Tibial nerve (tissue), 4 donors: ENCODE data around the gene SYT7. TPM values are rescaled to one million over a fixed set of nuclear protein-coding genes. Genes with fewer than 3 reads are reported as not detected.

ENCODE experiments used
- DNase-seq, 2 donors: peaks; one replicate each; pipeline ENCODE4 v3.0.0-alpha.2; 2019; ENCODE audit warnings: low spot score in 2 of 2
- H3K27ac ChIP-seq, 4 donors: fragments of 200-600 bp; sonication (generic) in 3 of 4; one replicate each; pipeline ENCODE4 v1.5.1; 2017 to 2019; ENCODE audit warnings: mild to moderate bottlenecking in 1 of 4
- H3K27me3 ChIP-seq, 2 donors: fragments of 200-600 bp; sonication (generic) in 1 of 2; one replicate each; pipeline versions ENCODE4 v1.5.1 to v1.6.0; 2017 to 2019
- H3K36me3 ChIP-seq, 3 donors: fragments of 200-600 bp; sonication (generic); one replicate each; pipeline ENCODE4 v1.5.1; 2018 to 2019
- H3K4me1 ChIP-seq, 4 donors: fragments of 200-600 bp; sonication (generic) in 3 of 4; one replicate each; pipeline ENCODE4 v1.5.1; 2017 to 2019
- H3K4me3 ChIP-seq, 4 donors: fragments of 200-600 bp; sonication (generic) in 3 of 4; one replicate each; pipeline ENCODE4 v1.5.1; 2017 to 2019; ENCODE audit warnings: mild to moderate bottlenecking in 1 of 4, moderate library complexity in 1 of 4
- H3K9me3 ChIP-seq, 4 donors: fragments of 200-600 bp; sonication (generic) in 3 of 4; one replicate each; pipeline ENCODE4 v1.5.1; 2017 to 2019
- EP300 ChIP-seq, 2 donors: sonication (generic); formaldehyde crosslinking; IDR thresholded peaks; one replicate each; pipeline ENCODE4 v1.6.1; 2017; ENCODE audit warnings: antibody characterized with exemption in 2 of 2, mild to moderate bottlenecking in 1 of 2
- POLR2A ChIP-seq, 2 donors: fragments of 450-650 bp; IDR thresholded peaks; one replicate each; pipeline ENCODE4 v1.6.1; 2017; ENCODE audit warnings: antibody characterized with exemption in 2 of 2, mild to moderate bottlenecking in 2 of 2, moderate library complexity in 2 of 2
- WGBS, 2 donors: methylation state at CpG; one replicate each; pipeline ENCODE4 v1.1.5; 2018; 5-methylcytosine and 5-hydroxymethylcytosine counted together
- total RNA-seq, 4 donors: library from RNA; depleted of rRNA; stranded (reverse); fragments of >200 nt; gene quantifications; one replicate each; pipeline ENCODE4 v1.1.0, GENCODE V29; 2016
- TF ChIP-seq, protein P1 (sequence below), 5 experiments: fragments of 200-600 bp in 3 of 5; fragments of 450-650 bp in 2 of 5; sonication (generic) in 3 of 5; IDR thresholded peaks; one replicate each; pipeline ENCODE4 v1.5.1; 2016 to 2019; ENCODE audit warnings: antibody characterized with exemption in 5 of 5, mild to moderate bottlenecking in 3 of 5, moderate library complexity in 2 of 5

Gene SYT7
- total RNA-seq, 4 donors from 2014 or later = 1.2 to 2.5 (median 1.8) TPM

- H3K9me3 ChIP-seq = no peaks in the 10 kb centered on the region
- 70 to 77% methylated on average over 13 to 16 of the region's 16 CpGs for WGBS, 2 donors
- H3K27me3 ChIP-seq = peaks cover 0 to 46% of the 10 kb centered on the region in 2 donors
- H3K36me3 ChIP-seq = no peaks in the 10 kb centered on the region
- H3K4me1 ChIP-seq = peaks cover 0 to 12% (median 0%) of the 10 kb centered on the region in 4 donors
- no peak overlapping the region for H3K27ac ChIP-seq
- H3K4me3 ChIP-seq = no peak overlapping the region
- no peak for TF ChIP-seq EP300 (IDR thresholded peaks at IDR 0.05)
- TF ChIP-seq POLR2A (IDR thresholded peaks at IDR 0.05) = no peak
- TF ChIP-seq, protein P1, sequence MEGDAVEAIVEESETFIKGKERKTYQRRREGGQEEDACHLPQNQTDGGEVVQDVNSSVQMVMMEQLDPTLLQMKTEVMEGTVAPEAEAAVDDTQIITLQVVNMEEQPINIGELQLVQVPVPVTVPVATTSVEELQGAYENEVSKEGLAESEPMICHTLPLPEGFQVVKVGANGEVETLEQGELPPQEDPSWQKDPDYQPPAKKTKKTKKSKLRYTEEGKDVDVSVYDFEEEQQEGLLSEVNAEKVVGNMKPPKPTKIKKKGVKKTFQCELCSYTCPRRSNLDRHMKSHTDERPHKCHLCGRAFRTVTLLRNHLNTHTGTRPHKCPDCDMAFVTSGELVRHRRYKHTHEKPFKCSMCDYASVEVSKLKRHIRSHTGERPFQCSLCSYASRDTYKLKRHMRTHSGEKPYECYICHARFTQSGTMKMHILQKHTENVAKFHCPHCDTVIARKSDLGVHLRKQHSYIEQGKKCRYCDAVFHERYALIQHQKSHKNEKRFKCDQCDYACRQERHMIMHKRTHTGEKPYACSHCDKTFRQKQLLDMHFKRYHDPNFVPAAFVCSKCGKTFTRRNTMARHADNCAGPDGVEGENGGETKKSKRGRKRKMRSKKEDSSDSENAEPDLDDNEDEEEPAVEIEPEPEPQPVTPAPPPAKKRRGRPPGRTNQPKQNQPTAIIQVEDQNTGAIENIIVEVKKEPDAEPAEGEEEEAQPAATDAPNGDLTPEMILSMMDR (IDR thresholded peaks at IDR 0.05) = no peak
- no peak for DNase-seq
Measured at GRCh38 chr11:61542705-61543104, 38.2 kb downstream of the SYT7 start.

- DNase-seq = no peak
- Histone ChIP-seq H3K27me3 (peaks cover 0 to 49% of the 10 kb centered on the region in 2 donors), H3K36me3 (no peaks in the 10 kb centered on the region), H3K4me3 (no peak overlapping the region), H3K4me1 (peaks cover 0 to 12% (median 0%) of the 10 kb centered on the region in 4 donors), H3K9me3 (no peaks in the 10 kb centered on the region), H3K27ac (no peak overlapping the region)
- WGBS, 2 donors = 22 to 38% methylated on average over 17 of the region's 19 CpGs
- TF ChIP-seq EP300 (IDR thresholded peaks at IDR 0.05) = no peak
- no peak for TF ChIP-seq POLR2A (IDR thresholded peaks at IDR 0.05)
- TF ChIP-seq, protein P1 (IDR thresholded peaks at IDR 0.05) = no peak
Measured at GRCh38 chr11:61542024-61542461, 38.8 kb downstream of the SYT7 start.

- Histone ChIP-seq H3K9me3 (no peaks in the 10 kb centered on the region), H3K4me1 (peaks cover 0 to 12% (median 0%) of the 10 kb centered on the region in 4 donors), H3K4me3 (no peak overlapping the region), H3K27me3 (peaks cover 0 to 45% of the 10 kb centered on the region in 2 donors), H3K27ac (no peak overlapping the region), H3K36me3 (no peaks in the 10 kb centered on the region)
- DNase-seq = no peak
- 26 to 28% methylated on average over 3 of the region's 3 CpGs for WGBS, 2 donors
- TF ChIP-seq EP300 (IDR thresholded peaks at IDR 0.05) (no peak), POLR2A (IDR thresholded peaks at IDR 0.05) (no peak)
- TF ChIP-seq, protein P1 (IDR thresholded peaks at IDR 0.05) = no peak
Measured at GRCh38 chr11:61541598-61541997, 39.3 kb downstream of the SYT7 start.

DNA sequence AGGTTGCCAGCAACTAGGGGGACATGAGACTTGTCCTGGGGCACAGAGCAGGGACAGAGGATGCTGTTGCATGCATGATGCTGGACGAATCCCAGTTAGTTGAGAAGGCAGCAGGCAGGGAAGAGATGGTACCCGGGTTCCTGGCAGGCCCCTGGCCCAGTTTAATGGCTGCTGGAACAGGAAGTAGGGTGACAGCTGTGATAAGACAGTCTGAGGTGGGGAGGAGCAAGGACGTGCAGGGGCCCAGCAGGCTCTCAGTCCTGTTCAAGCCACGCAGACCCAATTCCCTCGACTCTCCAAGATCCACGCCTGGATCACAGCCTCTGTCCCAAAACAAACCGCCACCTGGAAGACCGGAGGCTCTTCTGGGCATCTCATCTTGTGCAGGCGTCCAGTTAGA, 40.3 kb downstream of the SYT7 start:
- Histone ChIP-seq H3K4me1 (peaks cover 0 to 12% (median 0%) of the 10 kb centered on the region in 4 donors), H3K4me3 (no peak overlapping the region), H3K27me3 (peaks cover 0 to 35% of the 10 kb centered on the region in 2 donors), H3K36me3 (no peaks in the 10 kb centered on the region), H3K9me3 (no peaks in the 10 kb centered on the region), H3K27ac (no peak overlapping the region)
- DNase-seq = no peak
- TF ChIP-seq EP300 (IDR thresholded peaks at IDR 0.05) (no peak), POLR2A (IDR thresholded peaks at IDR 0.05) (no peak)
- TF ChIP-seq, protein P1 (IDR thresholded peaks at IDR 0.05) = no peak
- 44 to 74% methylated on average over 5 to 9 of the region's 9 CpGs for WGBS, 2 donors

- WGBS, 2 donors = 35 to 45% methylated on average over 14 of the region's 14 CpGs
- Histone ChIP-seq H3K4me1 (peaks cover 0 to 12% (median 0%) of the 10 kb centered on the region in 4 donors), H3K36me3 (no peaks in the 10 kb centered on the region), H3K9me3 (no peaks in the 10 kb centered on the region), H3K27ac (no peak overlapping the region), H3K4me3 (no peak overlapping the region), H3K27me3 (peaks cover 0 to 32% of the 10 kb centered on the region in 2 donors)
- TF ChIP-seq POLR2A (IDR thresholded peaks at IDR 0.05) (no peak), EP300 (IDR thresholded peaks at IDR 0.05) (no peak)
- TF ChIP-seq, protein P1 (IDR thresholded peaks at IDR 0.05) = no peak
- DNase-seq = no peak
Measured at GRCh38 chr11:61539831-61540357, 41.0 kb downstream of the SYT7 start.
